NB4 (cell line): ENCODE results near the gene UBE2B.

Experiments used
- DNase-seq: peaks from one replicate; pipeline ENCODE4 v3.0.0; 2010; ENCODE audit warnings: low read depth
- H3K4me3 ChIP-seq: one replicate; pipeline ENCODE4 v1.5.1; 2011; ENCODE audit warnings: mild to moderate bottlenecking, low read depth, low read length, moderate library complexity
- MAX ChIP-seq: IDR thresholded peaks from 2 replicates; pipeline ENCODE4 v1.6.1; 2011; ENCODE audit warnings: low read depth, low read length
- MYC ChIP-seq: IDR thresholded peaks from 2 replicates; pipeline ENCODE4 v1.6.1; 2011; ENCODE audit warnings: low read depth, low read length
- POLR2A ChIP-seq: IDR thresholded peaks from 2 replicates; pipeline ENCODE4 v1.6.1; 2011; ENCODE audit warnings: mild to moderate bottlenecking; ENCODE audit not compliant: insufficient read length; ENCODE audit errors: extremely low read depth
- TF ChIP-seq, protein P1 (sequence below): IDR thresholded peaks from one replicate; pipeline ENCODE4 v1.5.1; 2012; ENCODE audit warnings: low read depth, low read length

Gene UBE2B

DNA sequence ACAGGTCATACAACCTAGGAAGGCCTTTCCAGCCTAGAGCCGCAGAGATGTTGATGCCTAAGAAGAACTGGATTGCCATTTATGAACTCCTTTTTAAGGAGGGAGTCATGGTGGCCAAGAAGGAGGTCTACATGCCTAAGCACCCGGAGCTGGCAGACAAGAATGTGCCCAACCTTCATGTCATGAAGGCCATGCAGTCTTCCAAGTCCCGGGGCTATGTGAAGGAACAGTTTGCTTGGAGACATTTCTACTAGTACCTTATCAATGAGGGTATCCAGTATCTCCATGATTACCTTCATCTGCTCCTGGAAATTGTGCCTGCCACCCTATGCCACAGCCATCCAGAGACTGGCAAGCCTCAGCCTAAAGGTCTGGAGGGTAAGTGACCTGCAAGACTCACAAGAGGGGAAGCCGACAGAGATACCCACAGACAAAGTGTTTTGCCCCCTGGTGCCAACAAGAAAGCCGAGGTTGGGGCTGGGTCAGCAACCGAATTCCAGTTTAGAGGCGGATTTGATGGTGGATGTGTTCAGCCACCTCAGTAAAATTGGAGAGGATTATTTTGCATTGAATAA, 51.5 kb downstream of the UBE2B start:
- no peak for DNase-seq
- no peak overlapping the region for H3K4me3 ChIP-seq
- TF ChIP-seq, protein P1, sequence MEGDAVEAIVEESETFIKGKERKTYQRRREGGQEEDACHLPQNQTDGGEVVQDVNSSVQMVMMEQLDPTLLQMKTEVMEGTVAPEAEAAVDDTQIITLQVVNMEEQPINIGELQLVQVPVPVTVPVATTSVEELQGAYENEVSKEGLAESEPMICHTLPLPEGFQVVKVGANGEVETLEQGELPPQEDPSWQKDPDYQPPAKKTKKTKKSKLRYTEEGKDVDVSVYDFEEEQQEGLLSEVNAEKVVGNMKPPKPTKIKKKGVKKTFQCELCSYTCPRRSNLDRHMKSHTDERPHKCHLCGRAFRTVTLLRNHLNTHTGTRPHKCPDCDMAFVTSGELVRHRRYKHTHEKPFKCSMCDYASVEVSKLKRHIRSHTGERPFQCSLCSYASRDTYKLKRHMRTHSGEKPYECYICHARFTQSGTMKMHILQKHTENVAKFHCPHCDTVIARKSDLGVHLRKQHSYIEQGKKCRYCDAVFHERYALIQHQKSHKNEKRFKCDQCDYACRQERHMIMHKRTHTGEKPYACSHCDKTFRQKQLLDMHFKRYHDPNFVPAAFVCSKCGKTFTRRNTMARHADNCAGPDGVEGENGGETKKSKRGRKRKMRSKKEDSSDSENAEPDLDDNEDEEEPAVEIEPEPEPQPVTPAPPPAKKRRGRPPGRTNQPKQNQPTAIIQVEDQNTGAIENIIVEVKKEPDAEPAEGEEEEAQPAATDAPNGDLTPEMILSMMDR, result no peak
- TF ChIP-seq MYC (no peak), MAX (no peak), POLR2A (no peak)

DNA sequence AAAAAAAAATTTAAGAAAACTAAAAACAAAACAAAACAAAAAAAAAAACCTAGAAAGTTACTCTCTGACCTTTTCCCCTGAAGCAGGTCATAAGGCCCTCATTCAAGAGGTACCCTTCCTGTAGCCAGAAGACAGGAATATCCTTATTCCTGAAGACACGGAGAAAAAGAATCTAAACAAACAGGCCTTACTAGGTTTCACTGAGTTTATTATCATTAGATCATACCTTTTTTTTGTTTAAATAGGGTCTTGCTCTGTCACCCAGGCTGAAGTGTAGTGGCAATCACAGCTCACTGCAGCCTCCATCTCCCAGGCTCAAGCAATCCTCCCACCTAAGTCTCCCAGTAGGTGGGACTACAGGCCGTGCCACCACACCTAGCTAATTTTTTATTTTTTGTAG, 52.0 kb downstream of the UBE2B start:
- no peak overlapping the region for H3K4me3 ChIP-seq
- no peak for DNase-seq
- TF ChIP-seq MAX, result no peak
- no peak for TF ChIP-seq POLR2A
- no peak for TF ChIP-seq MYC
- TF ChIP-seq, protein P1, result no peak

DNA sequence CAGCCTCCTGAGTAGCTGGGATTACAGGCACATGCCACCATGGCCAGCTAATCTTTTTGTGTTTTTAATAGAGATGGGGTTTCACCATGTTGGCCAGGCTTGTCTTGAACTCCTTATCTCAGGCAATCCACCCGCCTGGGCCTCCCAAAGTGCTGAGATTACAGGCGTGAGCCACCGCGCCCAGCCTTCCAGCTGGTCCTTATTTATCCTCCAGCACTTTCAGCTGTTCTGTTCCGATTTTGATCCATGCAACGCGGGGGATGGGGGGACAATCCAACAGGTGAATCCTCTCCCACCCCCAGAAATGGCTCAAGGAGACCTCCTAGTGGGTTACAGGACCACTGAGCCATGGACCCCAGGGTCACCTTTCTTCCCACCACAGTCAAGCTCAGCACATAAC, 55.0 kb downstream of the UBE2B start:
- DNase-seq, result no peak
- no peak overlapping the region for H3K4me3 ChIP-seq
- TF ChIP-seq POLR2A, result no peak
- TF ChIP-seq MYC, result no peak
- TF ChIP-seq, protein P1, result no peak
- TF ChIP-seq MAX, result no peak

DNA sequence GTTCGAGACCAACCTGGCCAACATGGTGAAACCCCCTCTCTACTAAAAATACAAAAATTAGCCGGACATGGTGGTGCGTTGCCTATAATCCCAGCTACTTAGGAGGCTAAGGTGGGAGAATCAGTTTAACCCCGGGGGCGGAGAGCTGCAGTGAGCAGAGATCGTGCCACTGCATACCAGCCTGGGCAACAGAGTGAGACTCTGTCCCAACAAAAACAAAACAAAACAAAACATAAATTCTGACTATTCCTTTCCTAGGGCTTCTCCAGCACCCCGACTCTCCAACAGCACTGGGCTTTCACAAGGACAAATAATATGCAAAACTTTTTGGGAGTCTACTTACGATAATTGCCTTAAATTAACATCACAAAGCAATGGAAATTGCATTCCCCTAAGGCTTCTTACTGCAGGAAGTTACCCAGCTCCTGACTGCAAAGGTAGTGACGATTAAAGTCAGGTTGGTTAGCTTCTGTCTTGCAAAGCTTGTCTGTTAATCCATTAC, 56.2 kb downstream of the UBE2B start:
- TF ChIP-seq MYC, result no peak
- no peak for TF ChIP-seq POLR2A
- TF ChIP-seq MAX, result no peak
- TF ChIP-seq, protein P1, result no peak
- no peak for DNase-seq
- no peak overlapping the region for H3K4me3 ChIP-seq

DNA sequence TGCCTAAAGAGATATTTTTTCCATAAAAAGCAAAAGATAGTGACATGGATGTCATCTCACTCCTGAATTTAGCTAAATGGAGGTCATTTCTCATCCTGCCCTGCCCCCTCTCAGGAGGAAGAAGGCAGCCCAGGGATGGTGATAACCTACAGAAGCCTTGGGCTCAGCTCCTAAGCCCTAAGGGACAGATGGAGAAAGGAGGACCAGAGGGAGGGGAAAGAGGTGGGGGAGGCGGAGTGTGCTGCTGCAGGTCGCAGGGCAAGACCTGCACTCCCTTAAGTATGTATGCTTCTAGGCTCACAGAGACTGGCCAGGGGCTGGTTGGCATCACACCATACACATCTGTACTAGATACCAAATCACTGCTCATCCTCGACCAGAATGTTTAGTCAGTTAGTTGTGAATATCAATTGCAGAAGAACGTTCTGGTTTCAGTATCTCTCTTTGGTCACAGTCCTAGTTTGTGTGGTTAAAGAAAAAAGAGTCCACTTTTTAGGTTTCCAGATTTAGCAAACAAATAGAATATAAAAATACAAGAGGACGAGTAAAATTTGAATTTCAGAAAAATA, 58.7 kb downstream of the UBE2B start:
- DNase-seq, result no peak
- no peak overlapping the region for H3K4me3 ChIP-seq
- TF ChIP-seq MAX, result no peak
- TF ChIP-seq, protein P1, result no peak
- no peak for TF ChIP-seq POLR2A
- no peak for TF ChIP-seq MYC
